Head of caudate nucleus (tissue), 42 donors: ENCODE data around the gene CCS.
"Not testable (repeated sequence)": the region's sequence is repeated elsewhere in the genome, so short reads cannot be mapped to it uniquely, and the experiment has no call there.

ENCODE experiments used
- DNase-seq, 42 donors: peaks; one replicate each; pipeline versions ENCODE4 v3.0.0 to v3.0.0-alpha.2; 2020 to 2021; ENCODE audit warnings: mixed read lengths in 7 of 42
- intact Hi-C: fragments of 100-400 bp; cut with DNase I; formaldehyde crosslinking; loops from one replicate; pipeline ENCODE4 v1.15.0; 2022

The CCS gene, protein sequence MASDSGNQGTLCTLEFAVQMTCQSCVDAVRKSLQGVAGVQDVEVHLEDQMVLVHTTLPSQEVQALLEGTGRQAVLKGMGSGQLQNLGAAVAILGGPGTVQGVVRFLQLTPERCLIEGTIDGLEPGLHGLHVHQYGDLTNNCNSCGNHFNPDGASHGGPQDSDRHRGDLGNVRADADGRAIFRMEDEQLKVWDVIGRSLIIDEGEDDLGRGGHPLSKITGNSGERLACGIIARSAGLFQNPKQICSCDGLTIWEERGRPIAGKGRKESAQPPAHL

GRCh38 chr11:66592457-66593302, at the start of gene CCS, which contains the start of gene CCDC87:
Gene CCS, plus strand, starts transcription at chr11:66593185. Its CDS starts 77 bp downstream, at chr11:66593262.
Gene CCDC87, minus strand, starts transcription at chr11:66593063. Its CDS starts 48 bp downstream, at chr11:66593015.
- DNase-seq: peak; percentile 94 to 99 (median 98)
- intact Hi-C loops: no loop called here

- intact Hi-C loops: no loop called here
- DNase-seq: peak in 25 of 42 donors; percentile 13 to 64 (median 44)
Observed at GRCh38 chr11:66543263-66544107, 49.5 kb upstream of the CCS start.

DNA sequence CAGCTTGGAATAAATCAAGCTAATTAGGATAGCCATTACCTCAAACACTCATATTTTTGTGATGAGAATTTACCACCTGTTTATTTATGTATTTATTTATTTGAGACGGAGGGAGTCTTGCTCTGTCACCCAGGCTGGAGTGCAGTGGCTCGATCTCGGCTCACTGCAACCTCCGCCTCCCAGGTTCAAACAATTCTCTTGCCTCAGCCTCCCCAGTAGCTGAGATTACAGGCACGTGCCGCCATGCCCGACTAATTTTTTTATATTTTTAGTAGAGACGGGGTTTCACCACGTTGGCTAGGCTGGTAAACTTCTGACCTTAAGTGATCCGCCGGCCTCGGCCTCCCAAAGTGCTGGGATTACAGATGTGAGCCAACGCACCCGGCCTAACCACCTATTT, 48.0 kb upstream of the CCS start:
- intact Hi-C loops: not testable (repeated sequence)

GRCh38 chr11:66545701-66546367, 47.2 kb upstream of the CCS start, which contains the start of gene ZDHHC24:
Gene ZDHHC24, minus strand, starts transcription at chr11:66546048. Its CDS starts 45 bp downstream, at chr11:66546003.
- intact Hi-C loops: no loop called here
- DNase-seq: peak; percentile 90 to 98 (median 96)

More for the DNA sequence above, 48.0 kb upstream of the CCS start:
- not testable (repeated sequence) for DNase-seq

DNA sequence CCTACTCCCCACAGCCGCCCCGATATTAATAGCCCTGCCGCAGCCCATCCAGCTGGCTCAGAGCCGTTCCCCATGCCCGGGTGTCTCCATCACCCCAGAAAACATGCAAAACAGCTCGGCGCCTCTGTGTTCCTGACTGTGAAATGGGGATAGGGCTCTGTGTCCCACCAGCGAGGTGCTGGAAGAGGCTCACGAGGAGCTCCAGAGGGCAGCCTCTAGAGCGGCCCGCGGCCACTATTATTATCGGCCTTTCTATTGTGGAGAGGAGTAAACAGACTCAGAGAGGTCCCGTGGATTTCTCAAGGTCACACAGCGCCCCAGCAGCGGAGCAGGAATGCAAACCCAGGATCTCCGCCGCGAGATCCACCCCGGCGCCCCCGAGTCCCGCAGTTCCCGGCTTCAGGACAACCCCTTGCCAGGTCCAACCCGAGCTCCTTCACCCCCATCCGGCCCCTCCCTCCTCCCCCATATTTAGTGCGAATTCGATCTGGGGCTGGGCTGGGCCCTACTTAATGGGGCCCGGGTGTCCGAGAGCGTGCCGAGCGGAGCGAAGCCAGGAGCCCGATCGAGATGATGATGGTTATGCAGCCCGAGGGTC, 46.5 kb upstream of the CCS start, which contains the start of gene ACTN3:
ACTN3 (plus strand) TSS at position 536 of the 598 bp plus-strand sequence; CDS start at position 571, 35 bp downstream.
- DNase-seq: no peak
- intact Hi-C loops: no loop called here

DNA sequence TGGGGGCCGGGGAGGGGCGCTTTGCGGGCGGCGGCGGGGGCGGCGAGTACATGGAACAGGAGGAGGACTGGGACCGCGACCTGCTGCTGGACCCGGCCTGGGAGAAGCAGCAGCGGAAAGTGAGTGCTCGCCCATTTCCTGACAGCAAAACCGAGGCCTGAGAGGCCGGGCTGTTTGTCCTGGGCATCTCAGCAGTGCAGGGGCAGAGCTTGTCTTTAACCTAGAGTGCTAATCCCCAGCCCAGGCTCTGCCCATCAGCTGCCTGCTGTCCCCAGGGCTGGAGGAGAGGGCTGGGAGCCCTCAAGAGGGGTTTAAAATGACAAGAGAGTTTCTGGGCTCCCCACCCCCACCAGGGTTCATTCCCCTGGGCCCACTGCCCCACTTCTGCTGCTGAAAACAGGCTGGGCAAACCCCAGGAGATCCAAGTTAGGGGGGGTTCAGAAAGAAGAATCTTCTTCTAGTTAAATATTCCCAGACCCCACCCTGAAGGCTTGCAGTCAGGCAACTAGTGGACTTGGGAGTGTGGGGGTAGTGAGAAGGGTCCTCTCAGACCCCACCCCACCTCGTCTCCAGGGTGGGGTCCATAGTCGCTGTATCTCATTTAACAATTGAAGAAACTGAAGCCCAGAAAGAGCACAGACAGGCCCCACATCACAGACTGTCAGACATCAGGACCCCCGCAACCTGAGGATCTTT, 45.9 kb upstream of the CCS start:
- DNase-seq: no peak
- intact Hi-C loops: no loop called here

- no peak for DNase-seq
- intact Hi-C loops: no loop called here
Observed at GRCh38 chr11:66547662-66548009, 45.3 kb upstream of the CCS start.

- intact Hi-C loops: no loop called here
- no peak for DNase-seq
Observed at GRCh38 chr11:66548041-66548440, 44.9 kb upstream of the CCS start.

DNA sequence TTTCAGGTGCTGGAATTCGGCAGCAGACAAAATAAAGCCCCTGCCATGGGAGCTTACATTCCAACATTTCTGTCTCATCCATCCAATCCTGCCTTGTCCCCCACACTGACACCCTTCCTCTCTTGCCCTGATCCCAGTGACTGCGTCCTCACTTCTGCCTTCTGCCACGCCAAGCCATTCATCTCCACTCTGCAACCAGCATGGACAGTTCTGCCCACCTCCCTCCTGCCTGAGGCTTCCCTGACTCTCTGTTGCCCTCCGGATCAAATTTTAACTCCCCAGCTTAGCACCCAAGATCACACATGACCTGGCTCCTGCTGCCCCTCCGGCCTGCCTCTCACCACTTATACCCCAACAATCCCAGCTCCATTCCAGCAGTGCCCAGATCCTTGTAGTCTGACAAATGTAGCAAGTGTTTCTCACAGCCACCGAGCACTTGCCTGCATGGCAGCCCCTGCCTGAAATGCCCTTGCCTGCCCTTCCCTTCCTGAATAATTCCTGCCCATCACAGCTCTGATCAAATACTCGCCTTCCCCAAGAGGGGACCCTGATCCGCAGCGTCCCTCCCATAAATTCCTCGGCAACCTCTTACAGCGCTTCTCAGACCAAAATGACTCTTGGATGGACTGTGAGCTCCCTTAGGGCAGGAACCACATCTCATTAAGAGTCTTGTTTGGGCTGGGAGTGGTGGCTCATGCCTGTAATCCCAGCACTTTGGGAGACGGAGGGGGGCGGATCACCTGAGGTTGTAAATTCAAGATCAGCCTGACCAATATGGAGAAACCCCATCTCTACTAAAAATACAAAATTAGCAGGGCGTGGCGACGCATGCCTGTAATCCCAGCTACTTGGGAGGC, 44.0 kb upstream of the CCS start:
- intact Hi-C loops: no loop called here
- DNase-seq: no peak

- no peak for DNase-seq
- intact Hi-C loops: no loop called here
Observed at GRCh38 chr11:66549696-66550095, 43.3 kb upstream of the CCS start.

DNA sequence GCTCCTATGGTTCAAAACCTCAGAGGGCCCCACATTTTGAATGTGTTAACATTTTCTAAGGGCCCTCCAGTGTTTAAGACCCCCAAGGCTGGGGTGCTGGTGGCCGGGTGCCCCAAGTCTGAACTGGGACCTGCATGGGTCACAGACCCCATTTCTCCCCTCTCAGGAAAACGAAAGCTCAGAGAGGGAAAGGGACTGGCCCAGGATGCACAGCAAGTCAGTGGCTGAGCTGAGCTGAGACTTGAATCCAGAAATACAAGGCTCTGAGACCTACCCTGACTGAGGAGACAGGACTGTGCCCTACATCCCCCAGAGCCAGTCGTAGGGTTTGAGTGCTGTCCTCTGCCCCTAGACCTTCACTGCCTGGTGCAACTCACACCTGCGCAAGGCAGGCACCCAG, 42.1 kb upstream of the CCS start:
- intact Hi-C loops: no loop called here

GRCh38 chr11:66554602-66555001, 38.4 kb upstream of the CCS start:
- intact Hi-C loops: no loop called here
- DNase-seq: no peak

More for the DNA sequence above, 42.1 kb upstream of the CCS start:
- DNase-seq: no peak

DNA sequence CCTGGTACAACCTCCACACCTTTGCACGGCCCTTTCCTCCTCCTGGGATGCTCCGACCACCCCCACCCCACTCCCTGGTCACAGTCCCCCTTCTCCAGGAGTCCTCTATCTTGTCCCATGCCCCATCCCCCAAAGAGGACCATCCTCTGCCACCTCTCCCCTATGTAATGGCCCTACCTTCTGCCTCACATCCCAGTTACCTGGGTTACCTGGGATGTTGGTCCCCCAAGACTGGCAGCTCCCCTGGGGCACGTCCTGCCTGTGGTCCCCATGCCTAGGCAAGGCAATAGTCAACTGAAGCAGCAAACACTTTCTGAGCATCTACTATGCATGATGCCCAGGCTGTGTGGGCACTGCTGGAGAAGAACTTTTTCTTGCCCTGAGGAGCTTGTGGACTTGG, 37.6 kb upstream of the CCS start:
- intact Hi-C loops: no loop called here

DNA sequence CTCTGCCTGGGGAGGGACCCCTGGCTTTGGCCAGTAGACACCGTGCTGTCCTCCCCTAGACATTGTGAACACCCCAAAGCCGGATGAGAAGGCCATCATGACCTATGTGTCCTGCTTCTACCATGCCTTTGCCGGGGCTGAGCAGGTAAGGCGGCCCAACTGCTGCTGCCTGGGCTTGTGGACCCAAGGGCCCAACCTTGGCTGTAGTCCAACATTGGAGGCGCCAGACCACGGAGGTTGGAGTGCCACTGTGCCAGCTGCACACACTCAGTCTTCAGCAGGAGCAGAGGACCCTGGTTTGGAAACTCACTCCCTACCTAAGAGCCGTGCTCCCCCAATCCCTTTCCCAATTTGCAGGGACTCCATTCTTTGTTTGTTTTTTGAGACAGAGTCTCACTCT, 36.9 kb upstream of the CCS start:
- intact Hi-C loops: no loop called here

More for the DNA sequence above, 37.6 kb upstream of the CCS start:
- DNase-seq: no peak

DNA sequence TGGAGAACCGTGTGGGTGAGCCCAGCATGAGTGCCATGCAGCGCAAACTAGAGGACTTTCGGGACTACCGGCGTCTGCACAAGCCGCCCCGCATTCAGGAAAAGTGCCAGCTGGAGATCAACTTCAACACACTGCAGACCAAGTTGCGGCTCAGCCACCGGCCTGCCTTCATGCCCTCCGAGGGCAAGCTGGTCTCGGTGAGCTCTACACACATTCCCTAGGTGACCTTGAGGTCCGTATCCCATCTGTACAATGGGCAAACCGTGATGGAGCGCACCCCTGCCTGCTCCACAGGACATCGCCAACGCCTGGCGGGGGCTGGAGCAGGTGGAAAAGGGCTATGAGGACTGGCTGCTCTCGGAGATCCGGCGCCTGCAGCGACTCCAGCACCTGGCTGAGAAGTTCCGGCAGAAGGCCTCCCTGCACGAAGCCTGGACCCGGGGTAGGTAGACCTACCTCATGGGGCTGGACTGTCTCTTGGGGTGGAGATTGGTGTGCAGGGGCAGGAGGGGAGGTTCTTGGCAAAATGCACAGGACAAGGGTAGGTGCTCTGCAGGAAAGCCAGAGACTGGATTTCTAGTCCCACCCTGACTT, 35.2 kb upstream of the CCS start:
- no peak for DNase-seq
- intact Hi-C loops: no loop called here

More for the DNA sequence above, 36.9 kb upstream of the CCS start:
- DNase-seq: no peak

- DNase-seq: peak in 4 of 42 donors; percentile 17 to 60 (median 36)
- intact Hi-C loops: no loop called here
Observed at GRCh38 chr11:66559142-66559865, 33.7 kb upstream of the CCS start.
